Sigmoid colon (tissue), 7 donors: ENCODE measurements around the gene ALKBH5. TPM values are rescaled to one million over a fixed set of nuclear protein-coding genes. Genes with fewer than 3 reads are reported as not detected.

Experiments
- DNase-seq: peaks from one replicate; pipeline ENCODE4 v3.0.0-alpha.2; 2019
- H3K27ac ChIP-seq, 4 donors: fragments of 200-600 bp; sonication (generic); one replicate each; pipeline ENCODE4 v1.5.1; 2016 to 2019; ENCODE audit warnings: mild to moderate bottlenecking in 1 of 4
- H3K27me3 ChIP-seq, 3 donors: fragments of 200-600 bp; sonication (generic); one replicate each; pipeline ENCODE4 v1.5.1; 2019; ENCODE audit warnings: mild to moderate bottlenecking in 1 of 3
- H3K36me3 ChIP-seq, 4 donors: fragments of 200-600 bp; sonication (generic); one replicate each; pipeline ENCODE4 v1.5.1; 2016 to 2019
- H3K4me1 ChIP-seq, 4 donors: fragments of 200-600 bp; sonication (generic); one replicate each; pipeline ENCODE4 v1.5.1; 2017 to 2019
- H3K4me3 ChIP-seq, 4 donors: fragments of 200-600 bp; sonication (generic); one replicate each; pipeline ENCODE4 v1.5.1; 2017 to 2019; ENCODE audit warnings: mild to moderate bottlenecking in 2 of 4, moderate library complexity in 1 of 4
- H3K9me3 ChIP-seq, 4 donors: fragments of 200-600 bp in 3 of 4; sonication (generic) in 3 of 4; one replicate each; pipeline versions ENCODE4 v1.5.1 to v1.6.1; 2013 to 2019
- CTCF ChIP-seq, 4 experiments: fragments of 450-650 bp in 3 of 4; fragments of 200-600 bp in 1 of 4; IDR thresholded peaks; one replicate each; pipeline ENCODE4 v1.5.1; 2016 to 2019; ENCODE audit warnings: antibody characterized with exemption in 4 of 4, mild to moderate bottlenecking in 3 of 4, moderate library complexity in 2 of 4
- EP300 ChIP-seq, 4 donors: sonication (generic); formaldehyde crosslinking; IDR thresholded peaks; one replicate each; pipeline ENCODE4 v1.6.1; 2017; ENCODE audit warnings: antibody characterized with exemption in 4 of 4
- POLR2A ChIP-seq, 2 donors: fragments of 450-650 bp; IDR thresholded peaks; one replicate each; pipeline ENCODE4 v1.6.1; 2016; ENCODE audit warnings: antibody characterized with exemption in 2 of 2, mild to moderate bottlenecking in 2 of 2, moderate library complexity in 2 of 2
- POLR2AphosphoS5 ChIP-seq, 4 donors: sonication (generic); formaldehyde crosslinking; IDR thresholded peaks; one replicate each; pipeline ENCODE4 v1.6.1; 2017; ENCODE audit warnings: antibody characterized with exemption in 4 of 4
- WGBS, 2 donors: extraction: QIAGEN DNeasy Blood & Tissue Kit; methylation state at CpG; one replicate each; pipeline ENCODE4 v1.1.7; 2013; 5-methylcytosine and 5-hydroxymethylcytosine counted together
- intact Hi-C: fragments of 100-400 bp; cut with DNase I; formaldehyde crosslinking; loops from one replicate; pipeline ENCODE4 v1.15.1; 2023
- polyA plus RNA-seq, 3 donors: library from polyadenylated mRNA; stranded (reverse); fragments of 200-250 nt; gene quantifications; one replicate each; pipeline ENCODE4 v1.2.3, GENCODE V29; 2013
- total RNA-seq, 4 donors: library from RNA; depleted of rRNA; stranded (reverse); fragments of >200 nt; gene quantifications; one replicate each; pipeline ENCODE4 v1.1.0, GENCODE V29; 2016
- donor health status: healthy with polysubstance abuse.
- donor health status: Bipolar disorder and iron deficiency.
- donor health status: healthy.

ALKBH5 gene
- total and polyA plus RNA-seq, 7 donors: 36.6 to 109 (median 100) TPM

GRCh38 chr17:18253187-18253884, 69.7 kb downstream of the ALKBH5 start:
- Histone ChIP-seq H3K36me3 (peaks cover 25 to 84% (median 74%) of the 10 kb centered on the region in 4 donors), H3K4me1 (peaks cover 0 to 25% (median 15%) of the 10 kb centered on the region in 4 donors), H3K9me3 (no peaks in the 10 kb centered on the region), H3K4me3 (no peak overlapping the region), H3K27ac (no peak overlapping the region), H3K27me3 (no peaks in the 10 kb centered on the region)
- no peak for DNase-seq
- TF ChIP-seq CTCF (IDR thresholded peaks at IDR 0.05) (no peak), POLR2AphosphoS5 (IDR thresholded peaks at IDR 0.05) (no peak), EP300 (IDR thresholded peaks at IDR 0.05) (no peak), POLR2A (IDR thresholded peaks at IDR 0.05) (no peak)
- 87 to 93% methylated on average over 16 of the region's 16 CpGs for WGBS, 2 donors
- intact Hi-C loops: no loop called here

- intact Hi-C loops: no loop called here
- Histone ChIP-seq H3K4me1 (peaks cover 0 to 26% (median 17%) of the 10 kb centered on the region in 4 donors), H3K27ac (no peak overlapping the region), H3K36me3 (peaks cover 25 to 76% (median 68%) of the 10 kb centered on the region in 4 donors), H3K4me3 (no peak overlapping the region), H3K27me3 (no peaks in the 10 kb centered on the region), H3K9me3 (no peaks in the 10 kb centered on the region)
- TF ChIP-seq CTCF (IDR thresholded peaks at IDR 0.05) (no peak), POLR2A (IDR thresholded peaks at IDR 0.05) (no peak), EP300 (IDR thresholded peaks at IDR 0.05) (no peak), POLR2AphosphoS5 (IDR thresholded peaks at IDR 0.05) (no peak)
- no peak for DNase-seq
- 93 to 95% methylated on average over 27 of the region's 27 CpGs for whole genome bisulfite sequencing, 2 donors
These were observed 70.6 kb downstream of the ALKBH5 start for GRCh38 chr17:18253947-18254821.

GRCh38 chr17:18254888-18255649, 71.4 kb downstream of the ALKBH5 start:
- H3K4me1 ChIP-seq: peaks cover 0 to 30% (median 21%) of the 10 kb centered on the region in 4 donors
- no peaks in the 10 kb centered on the region for H3K27me3 ChIP-seq
- no peaks in the 10 kb centered on the region for H3K9me3 ChIP-seq
- no peak overlapping the region for H3K27ac ChIP-seq
- no peak overlapping the region for H3K4me3 ChIP-seq
- 95 to 98% methylated on average over 8 of the region's 8 CpGs for whole genome bisulfite sequencing, 2 donors
- DNase-seq: no peak
- no peak for TF ChIP-seq EP300 (IDR thresholded peaks at IDR 0.05)
- no peak for TF ChIP-seq CTCF (IDR thresholded peaks at IDR 0.05)
- TF ChIP-seq POLR2A (IDR thresholded peaks at IDR 0.05): no peak
- no peak for TF ChIP-seq POLR2AphosphoS5 (IDR thresholded peaks at IDR 0.05)
- intact Hi-C loops: loop anchor here (5.0 kb wide), 1 partner anchor 73 kb away; the partner anchor contains the start of gene ALKBH5
- H3K36me3 ChIP-seq: peaks cover 25 to 67% (median 62%) of the 10 kb centered on the region in 4 donors

GRCh38 chr17:18256351-18256750, 72.7 kb downstream of the ALKBH5 start:
- Histone ChIP-seq H3K36me3 (peaks cover 20 to 54% (median 50%) of the 10 kb centered on the region in 4 donors), H3K27ac (peak overlapping the region in 1 of 4 donors; percentile 97), H3K27me3 (no peaks in the 10 kb centered on the region), H3K9me3 (no peaks in the 10 kb centered on the region), H3K4me1 (peaks cover 0 to 36% (median 27%) of the 10 kb centered on the region in 4 donors), H3K4me3 (no peak overlapping the region)
- 92 to 94% methylated on average over 11 of the region's 11 CpGs for WGBS, 2 donors
- TF ChIP-seq POLR2AphosphoS5 (IDR thresholded peaks at IDR 0.05) (no peak), EP300 (IDR thresholded peaks at IDR 0.05) (no peak), CTCF (IDR thresholded peaks at IDR 0.05) (no peak), POLR2A (IDR thresholded peaks at IDR 0.05) (no peak)
- DNase-seq: no peak
- intact Hi-C loops: loop anchor here (5.0 kb wide), 1 partner anchor 74 kb away; the partner anchor contains the start of gene ALKBH5
